Lung microvascular endothelial cell (primary cell): ENCODE measurements around the gene RHOD. TPM values are rescaled to one million over a fixed set of nuclear protein-coding genes. Genes with fewer than 3 reads are reported as not detected.

ENCODE experiments used
- DNase-seq, 2 donors: peaks; one replicate each; pipeline versions ENCODE4 v3.0.0 to v3.0.0-alpha.2; 2010; ENCODE audit warnings: low read depth in 2 of 2
- total RNA-seq: library from RNA; depleted of rRNA; stranded (reverse); fragments of >200 nt; gene quantifications from 2 replicates; pipeline ENCODE4 v1.2.1, GENCODE V29; 2014

Gene RHOD
- total RNA-seq: 10.2 and 23.6 TPM in 2 replicates

- peak in 1 of 2 donors; percentile 55 for DNase-seq
Measured at GRCh38 chr11:67056267-67057204, at the start of gene RHOD. Gene RHOD (plus strand): TSS chr11:67056847. CDS start chr11:67056903, 56 bp downstream.

DNA sequence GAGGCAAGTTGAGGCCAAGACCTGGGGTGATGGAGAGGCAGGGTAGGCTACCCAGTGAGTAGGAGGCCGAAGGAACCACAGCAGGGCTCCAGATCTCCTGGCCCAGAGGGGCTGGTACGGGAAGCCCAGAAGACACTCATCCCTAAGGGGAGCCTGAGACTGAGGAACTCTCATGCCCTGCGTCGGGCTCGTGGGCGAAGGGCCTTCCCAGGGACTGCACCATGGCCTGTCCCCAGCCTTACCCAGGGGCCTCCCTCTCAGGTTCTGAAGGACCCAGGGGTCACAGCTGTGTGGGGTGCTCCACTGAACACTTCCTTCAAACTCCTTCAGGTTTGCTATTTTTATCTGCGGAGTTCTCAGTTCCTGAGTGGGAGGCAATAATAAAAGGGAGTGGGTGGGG, 49.5 kb upstream of the RHOD start:
- DNase-seq: no peak

GRCh38 chr11:67010296-67010905, 46.2 kb upstream of the RHOD start:
- DNase-seq: no peak

DNA sequence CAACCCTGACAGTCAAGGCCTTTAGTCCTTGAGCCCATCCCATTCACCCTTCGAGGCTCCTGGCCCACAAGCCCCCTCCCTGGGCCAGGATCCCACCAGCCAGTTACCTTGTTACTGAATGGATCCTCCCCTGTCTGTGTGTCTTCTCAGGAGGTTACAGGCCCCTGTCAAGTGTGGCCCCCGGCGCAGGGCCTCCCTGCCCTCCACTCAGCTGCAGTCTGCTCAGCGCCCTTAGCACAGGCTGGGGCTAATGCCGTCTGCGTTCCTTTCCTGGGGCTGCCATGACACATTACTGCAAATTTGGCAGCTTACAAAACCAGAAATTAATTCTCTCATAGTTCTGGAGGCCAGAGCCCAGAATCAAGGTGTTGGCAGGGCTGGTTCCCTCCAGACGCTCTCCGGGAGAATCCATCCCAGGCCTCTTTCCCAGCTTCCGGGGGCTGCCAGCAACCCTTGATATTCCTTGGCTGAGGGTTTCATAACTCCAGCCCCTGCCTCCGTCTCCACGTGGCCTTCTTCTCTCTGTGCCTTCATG, 43.1 kb upstream of the RHOD start:
- DNase-seq: no peak

DNA sequence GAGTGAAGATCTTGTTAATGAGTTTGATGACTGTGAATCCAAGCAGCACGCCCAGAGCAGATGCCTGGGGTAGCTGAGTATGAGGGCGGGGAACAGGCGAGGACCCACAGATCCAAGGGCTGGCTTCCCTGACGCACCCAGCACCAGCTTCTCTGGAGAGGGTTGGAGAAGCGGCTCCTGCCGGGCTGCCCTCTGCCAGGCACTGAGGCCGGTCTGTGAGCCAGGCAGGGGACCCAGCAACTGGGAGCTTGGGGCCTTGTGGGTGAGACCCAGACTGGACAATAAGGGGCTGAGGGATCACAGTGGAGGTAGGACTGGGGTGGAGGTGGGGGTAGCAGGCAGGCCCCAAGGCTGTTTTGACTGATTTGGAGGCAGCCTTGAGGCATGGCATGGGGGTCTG, 42.3 kb upstream of the RHOD start:
- DNase-seq: no peak

DNA sequence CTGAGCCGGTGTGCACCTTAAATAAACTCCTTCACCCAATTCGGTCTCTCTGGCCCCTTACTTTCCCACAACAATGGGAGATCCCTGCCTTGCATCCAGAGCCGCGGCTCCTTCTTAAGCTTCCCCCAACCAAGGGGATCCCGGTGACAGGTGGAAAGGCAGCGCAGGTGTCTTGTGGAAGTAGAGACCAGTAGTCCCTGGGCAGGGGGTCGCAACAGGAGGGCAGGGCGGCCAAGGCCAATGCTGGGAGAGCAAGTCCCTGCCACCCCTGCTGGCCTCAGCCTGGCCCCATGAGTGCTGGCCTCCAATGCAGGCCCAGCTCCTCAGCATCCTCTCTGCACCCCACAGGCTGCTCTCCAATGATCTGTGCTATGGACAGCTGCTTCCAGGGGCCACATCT, 41.6 kb upstream of the RHOD start:
- DNase-seq: no peak

- no peak for DNase-seq
Measured at GRCh38 chr11:67016550-67016949, 40.1 kb upstream of the RHOD start.

DNA sequence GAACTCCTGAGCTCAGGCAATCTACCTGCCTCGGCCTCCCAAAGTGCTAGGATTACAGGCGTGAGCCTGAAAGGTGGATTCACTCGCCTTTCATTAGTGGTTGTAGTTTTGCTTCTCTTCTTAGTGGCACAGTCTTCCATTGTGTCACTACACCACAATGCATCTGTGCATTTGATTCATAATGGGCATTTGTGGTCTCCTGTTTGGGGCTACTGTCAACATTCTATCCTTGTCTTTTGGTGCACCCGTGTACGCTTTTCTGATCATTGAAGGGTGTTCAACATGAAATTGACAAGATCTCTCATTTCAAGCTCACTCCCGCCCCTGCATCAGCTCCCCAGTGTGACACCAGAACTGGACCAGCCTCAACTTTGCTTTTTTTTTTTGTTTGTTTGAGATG, 35.7 kb upstream of the RHOD start:
- no peak for DNase-seq

GRCh38 chr11:67022341-67022933, 34.2 kb upstream of the RHOD start:
- peak in 1 of 2 donors; percentile 72 for DNase-seq

GRCh38 chr11:67022961-67023956, 33.4 kb upstream of the RHOD start, which contains the start of gene SYT12:
Gene SYT12 (plus strand): TSS chr11:67023134. CDS start chr11:67030145, 7,011 bp downstream.
- peak in 1 of 2 donors; percentile 43 for DNase-seq

DNA sequence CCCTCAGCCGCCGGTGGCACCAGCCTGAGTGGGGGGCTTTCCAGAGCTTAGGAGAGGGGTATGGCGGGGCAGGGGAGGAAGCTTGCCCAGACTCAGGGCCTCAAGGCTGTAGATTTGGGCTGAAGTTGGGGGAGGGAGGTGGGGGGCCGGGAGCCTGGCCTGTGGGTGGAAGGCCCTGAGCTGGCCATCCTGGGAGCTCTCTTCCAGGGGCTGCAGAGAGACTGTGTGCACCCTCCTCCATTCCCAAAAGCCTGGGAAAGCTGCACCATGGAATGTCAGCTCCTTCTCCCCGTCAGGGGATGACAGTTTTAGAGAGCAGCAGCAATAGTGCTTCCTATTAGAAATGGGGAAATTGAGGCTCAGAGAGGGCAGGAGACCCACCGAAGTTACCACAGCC, 32.7 kb upstream of the RHOD start:
- no peak for DNase-seq

GRCh38 chr11:67024410-67024809, 32.2 kb upstream of the RHOD start:
- no peak for DNase-seq

DNA sequence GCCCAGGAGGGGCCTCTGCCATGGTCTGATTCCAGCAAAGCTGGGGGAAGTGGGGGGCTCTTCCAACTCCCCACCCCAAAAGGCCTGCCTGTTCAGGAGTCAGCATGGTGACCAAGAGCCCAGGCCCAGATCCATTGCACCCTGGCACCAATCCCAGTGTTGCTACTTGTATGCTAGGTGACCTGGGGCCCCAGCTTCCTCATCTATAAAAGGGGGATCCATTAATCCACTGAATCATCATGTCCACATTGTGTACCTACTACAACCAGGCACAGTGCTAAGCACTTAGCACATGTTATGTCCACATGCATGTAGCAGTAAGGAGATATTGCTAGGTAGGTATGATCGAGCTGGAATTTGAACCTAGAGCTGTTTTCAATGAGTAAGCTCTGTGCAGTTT, 31.7 kb upstream of the RHOD start:
- DNase-seq: no peak

GRCh38 chr11:67025750-67026149, 30.9 kb upstream of the RHOD start:
- DNase-seq: no peak

DNA sequence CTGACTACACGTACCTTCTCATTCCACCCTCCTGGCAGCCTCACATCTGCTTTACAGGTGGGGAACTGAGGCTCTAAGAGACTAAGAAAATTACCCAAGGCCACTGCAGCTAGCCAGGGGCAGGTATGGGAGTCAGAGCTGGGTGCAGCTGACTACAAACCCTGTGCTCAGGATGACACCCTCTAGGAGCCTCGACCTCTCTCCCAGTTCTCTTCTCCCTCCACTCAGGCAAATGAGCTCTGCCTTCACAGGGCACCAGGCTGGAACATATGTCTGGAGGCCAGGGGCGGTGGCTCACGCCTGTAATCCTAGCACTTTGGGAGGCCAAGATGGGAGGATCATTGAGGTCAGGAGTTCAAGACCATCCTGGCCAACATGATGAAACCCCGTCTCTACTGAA, 29.7 kb upstream of the RHOD start:
- DNase-seq: no peak

GRCh38 chr11:67027483-67027930, 29.1 kb upstream of the RHOD start:
- no peak for DNase-seq

DNA sequence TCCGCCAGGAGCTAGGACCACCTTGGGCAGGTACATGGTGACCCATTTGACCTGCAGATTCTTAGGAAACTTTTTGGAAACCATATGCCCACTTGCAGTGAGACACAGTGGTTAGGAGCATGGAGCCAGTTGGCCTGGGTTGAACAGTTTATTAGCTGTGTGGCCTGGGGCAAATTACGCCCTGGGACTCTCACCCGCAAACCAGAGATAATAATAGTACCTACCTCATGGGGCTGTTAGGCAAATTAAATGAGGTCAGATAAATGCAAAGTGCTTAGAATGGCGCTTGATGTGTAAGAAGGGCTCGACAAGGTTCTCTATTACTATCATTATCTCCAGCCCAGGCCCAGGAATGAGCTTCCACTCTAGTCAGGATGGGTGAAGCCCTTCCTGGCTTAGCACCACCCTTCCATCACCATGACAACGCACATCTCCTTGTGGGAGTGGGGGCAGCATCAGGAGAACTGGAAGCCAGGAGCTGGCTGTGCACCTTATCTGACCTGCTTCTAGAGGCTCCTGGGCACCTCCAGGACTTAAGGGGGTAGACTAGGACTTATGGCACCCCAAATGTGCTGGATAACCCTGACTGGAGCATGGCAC, 28.6 kb upstream of the RHOD start:
- no peak for DNase-seq

- peak in 1 of 2 donors; percentile 35 for DNase-seq
Measured at GRCh38 chr11:67029146-67029545, 27.5 kb upstream of the RHOD start.

- no peak for DNase-seq
Measured at GRCh38 chr11:67030976-67031375, 25.7 kb upstream of the RHOD start.
